MM.1S (cell line): ENCODE results near the gene POLE.

Experiments
- EZH2 ChIP-seq: fragments of 300-600 bp; sonication (generic); optimal IDR thresholded peaks from 2 replicates; pipeline ENCODE3; 2017; ENCODE audit warnings: low read depth, mild to moderate bottlenecking, antibody characterized with exemption, low read length, mixed read lengths
- TF ChIP-seq, protein P1 (sequence below): fragments of 300-600 bp; sonication (generic); IDR thresholded peaks from 2 replicates; pipeline ENCODE4 v1.5.1; 2016; ENCODE audit warnings: antibody characterized with exemption, low read length, mixed read lengths

DNA sequence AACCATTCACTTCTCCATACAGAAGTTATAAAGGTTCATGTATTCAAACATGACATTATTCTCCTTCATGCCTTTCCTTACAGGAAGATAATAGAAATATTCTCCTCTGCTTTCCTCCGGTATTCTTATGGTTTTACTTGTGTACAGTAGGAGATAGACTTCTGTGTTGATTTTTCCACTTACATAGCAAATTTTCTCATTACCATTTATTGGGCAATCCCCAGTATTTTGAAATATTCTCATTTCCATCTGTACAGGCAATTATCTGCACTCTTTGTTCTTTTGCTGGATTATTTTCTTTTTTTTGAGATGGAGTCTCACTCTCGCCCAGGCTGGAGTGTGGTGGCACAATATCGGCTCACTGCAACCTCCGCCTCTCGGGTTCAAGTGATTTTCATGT lies 11.2 kb upstream of the POLE start:
- TF ChIP-seq, protein P1, sequence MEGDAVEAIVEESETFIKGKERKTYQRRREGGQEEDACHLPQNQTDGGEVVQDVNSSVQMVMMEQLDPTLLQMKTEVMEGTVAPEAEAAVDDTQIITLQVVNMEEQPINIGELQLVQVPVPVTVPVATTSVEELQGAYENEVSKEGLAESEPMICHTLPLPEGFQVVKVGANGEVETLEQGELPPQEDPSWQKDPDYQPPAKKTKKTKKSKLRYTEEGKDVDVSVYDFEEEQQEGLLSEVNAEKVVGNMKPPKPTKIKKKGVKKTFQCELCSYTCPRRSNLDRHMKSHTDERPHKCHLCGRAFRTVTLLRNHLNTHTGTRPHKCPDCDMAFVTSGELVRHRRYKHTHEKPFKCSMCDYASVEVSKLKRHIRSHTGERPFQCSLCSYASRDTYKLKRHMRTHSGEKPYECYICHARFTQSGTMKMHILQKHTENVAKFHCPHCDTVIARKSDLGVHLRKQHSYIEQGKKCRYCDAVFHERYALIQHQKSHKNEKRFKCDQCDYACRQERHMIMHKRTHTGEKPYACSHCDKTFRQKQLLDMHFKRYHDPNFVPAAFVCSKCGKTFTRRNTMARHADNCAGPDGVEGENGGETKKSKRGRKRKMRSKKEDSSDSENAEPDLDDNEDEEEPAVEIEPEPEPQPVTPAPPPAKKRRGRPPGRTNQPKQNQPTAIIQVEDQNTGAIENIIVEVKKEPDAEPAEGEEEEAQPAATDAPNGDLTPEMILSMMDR, result no peak
- TF ChIP-seq EZH2, result no peak
